CD4-positive, alpha-beta T cell treated with Interleukin-17A for 4 hours (primary cell): ENCODE data around the gene PDZD2.
"Not testable (repeated sequence)": the region's sequence is repeated elsewhere in the genome, so short reads cannot be mapped to it uniquely, and the experiment has no call there.

Source experiments
- DNase-seq: peaks from one replicate; pipeline ENCODE4 v3.0.0-alpha.2; 2020; ENCODE audit warnings: mixed read lengths

PDZD2 gene

GRCh38 chr5:32118922-32119321 lies 480.0 kb downstream of the PDZD2 start:
- DNase-seq: not testable (repeated sequence)

GRCh38 chr5:32123058-32123805 lies 484.3 kb downstream of the PDZD2 start:
- no peak for DNase-seq

GRCh38 chr5:32123889-32124676 lies 485.2 kb downstream of the PDZD2 start:
- DNase-seq: no peak

- DNase-seq: no peak
Measured at GRCh38 chr5:32126691-32127090, 487.8 kb downstream of the PDZD2 start.

GRCh38 chr5:32127711-32128110 lies 488.8 kb downstream of the PDZD2 start:
- DNase-seq: no peak

GRCh38 chr5:32129074-32129598 lies 490.2 kb downstream of the PDZD2 start:
- DNase-seq: no peak

- DNase-seq: no peak
Measured at GRCh38 chr5:32130865-32131264, 491.9 kb downstream of the PDZD2 start.

GRCh38 chr5:32131604-32132003 lies 492.7 kb downstream of the PDZD2 start:
- no peak for DNase-seq

- no peak for DNase-seq
Measured at GRCh38 chr5:32132757-32133156, 493.8 kb downstream of the PDZD2 start.

GRCh38 chr5:32135086-32135485 lies 496.2 kb downstream of the PDZD2 start:
- no peak for DNase-seq

GRCh38 chr5:32136342-32136741 lies 497.4 kb downstream of the PDZD2 start:
- DNase-seq: no peak

GRCh38 chr5:32138839-32139493 lies 500.0 kb downstream of the PDZD2 start:
- DNase-seq: no peak

- no peak for DNase-seq
Measured at GRCh38 chr5:32143617-32144377, 504.9 kb downstream of the PDZD2 start.

GRCh38 chr5:32144378-32145207 lies 505.7 kb downstream of the PDZD2 start:
- no peak for DNase-seq

- DNase-seq: no peak
Measured at GRCh38 chr5:32145378-32145777, 506.4 kb downstream of the PDZD2 start.

- no peak for DNase-seq
Measured at GRCh38 chr5:32147236-32147635, 508.3 kb downstream of the PDZD2 start.

- no peak for DNase-seq
Measured at GRCh38 chr5:32147959-32148358, 509.0 kb downstream of the PDZD2 start.

GRCh38 chr5:32150366-32150765 lies 511.4 kb downstream of the PDZD2 start:
- no peak for DNase-seq

GRCh38 chr5:32151198-32151597 lies 512.3 kb downstream of the PDZD2 start:
- DNase-seq: no peak

GRCh38 chr5:32153723-32154122 lies 514.8 kb downstream of the PDZD2 start:
- DNase-seq: no peak

GRCh38 chr5:32155211-32155610 lies 516.3 kb downstream of the PDZD2 start:
- no peak for DNase-seq

- no peak for DNase-seq
Measured at GRCh38 chr5:32156635-32157034, 517.7 kb downstream of the PDZD2 start.
